HCT116 (cell line): ENCODE data around the gene LTBP4. TPM values are rescaled to one million over a fixed set of nuclear protein-coding genes. Genes with fewer than 3 reads are reported as not detected.

Experiments used
- ATAC-seq: fragments of 200-7000 bp; cut with Tn5 transposase; 2 replicates; pipeline ENCODE4 v1.9.1; 2020; ENCODE audit warnings: mild to moderate bottlenecking, moderate library complexity
- BruUV-seq: library from RNA; stranded (reverse); fragments of 400-500 nt; replicated peaks from 2 replicates; lab custom pipeline; 2021; lab: Mats Ljungman, UMichigan
- CTCF ChIA-PET: fragments of 300-600 bp; sonication (Branson Sonifier 250); formaldehyde crosslinking; loops from one replicate; lab custom pipeline; 2021; ENCODE audit warnings: antibody characterized with exemption; lab: Charles Lee
- POLR2A ChIA-PET: fragments of 300-600, 350-600 bp; sonication (Branson Sonifier 250); formaldehyde crosslinking; loops from one replicate; lab custom pipeline; 2021; ENCODE audit warnings: antibody characterized with exemption; lab: Charles Lee
- RAD21 ChIA-PET, 2 experiments: fragments of 300-600 bp; sonication (Branson Sonifier 250); formaldehyde crosslinking; loops; one replicate each; lab custom pipeline; 2023; ENCODE audit warnings: low total read pairs in 2 of 2; ENCODE audit not compliant: uncharacterized antibody in 2 of 2, unreplicated experiment in 2 of 2, low non-redundant PET in 1 of 2; lab: Charles Lee
- DNase-seq: peaks from one replicate; pipeline ENCODE4 v3.0.0-alpha.2; 2010; ENCODE audit warnings: low read depth, low spot score
- H2AFZ ChIP-seq: fragments of 200-600 bp; shearing (Covaris generic), sonication (generic); 2 replicates; pipeline ENCODE4 v1.6.1; 2017; ENCODE audit warnings: low read depth, mixed run types, mixed read lengths, antibody characterized with exemption, low read length; ENCODE audit not compliant: poor library complexity, severe bottlenecking
- H3K27ac ChIP-seq: 2 replicates; pipeline ENCODE4 v1.5.1; 2012; ENCODE audit warnings: low read depth, low read length
- H3K27me3 ChIP-seq: fragments of 200-600 bp; sonication (generic); 2 replicates; pipeline ENCODE4 v1.6.1; 2016; ENCODE audit warnings: mixed run types, low read length, mixed read lengths; ENCODE audit not compliant: insufficient read depth
- H3K36me3 ChIP-seq, 2 experiments: fragments of 200-500 bp in 1 of 2; fragments of 200-600 bp in 1 of 2; sonication (Bioruptor generic) in 1 of 2; sonication (generic) in 1 of 2; 2 replicates each; pipeline versions ENCODE4 v1.5.1 to v1.6.1; 2014 to 2016; ENCODE audit warnings: low read length in 2 of 2, inconsistent platforms in 1 of 2, mixed read lengths in 1 of 2, mixed run types in 1 of 2; ENCODE audit not compliant: insufficient read depth in 2 of 2, control insufficient read depth in 1 of 2
- H3K4me1 ChIP-seq, 2 experiments: fragments of 200-600 bp in 1 of 2; sonication (generic) in 1 of 2; 2 replicates each; pipeline versions ENCODE4 v1.5.1 to v1.6.1; 2012 to 2017; ENCODE audit warnings: low read length in 2 of 2, inconsistent platforms in 1 of 2, mild to moderate bottlenecking in 1 of 2, mixed read lengths in 1 of 2, mixed run types in 1 of 2, moderate library complexity in 1 of 2; ENCODE audit not compliant: insufficient read depth in 2 of 2, control insufficient read depth in 1 of 2
- H3K4me2 ChIP-seq: fragments of 200-600 bp; sonication (generic); 2 replicates; pipeline ENCODE4 v1.6.1; 2017; ENCODE audit warnings: mixed run types, low read length, mixed read lengths
- H3K4me3 ChIP-seq, 2 experiments: fragments of 200-600 bp in 1 of 2; sonication (generic) in 1 of 2; replicated peaks in 1 of 2; 2 replicates each; pipeline ENCODE4 v1.5.1; 2011 to 2016; ENCODE audit warnings: low read length in 2 of 2, control low read depth in 1 of 2, low read depth in 1 of 2, mild to moderate bottlenecking in 1 of 2, mixed read lengths in 1 of 2, mixed run types in 1 of 2
- H3K79me2 ChIP-seq: fragments of 200-600 bp; sonication (generic); 2 replicates; pipeline ENCODE4 v1.6.1; 2017; ENCODE audit warnings: mild to moderate bottlenecking, mixed run types, low read length, moderate library complexity, mixed read lengths; ENCODE audit not compliant: insufficient read depth
- H3K9ac ChIP-seq: fragments of 200-600 bp; sonication (generic); 2 replicates; pipeline ENCODE4 v1.6.1; 2016; ENCODE audit warnings: low read length, mixed read lengths
- H3K9me2 ChIP-seq: fragments of 200-600 bp; sonication (generic), shearing (Covaris generic); 2 replicates; pipeline ENCODE4 v1.6.1; 2017; ENCODE audit warnings: mixed run types, mild to moderate bottlenecking, moderate library complexity; ENCODE audit not compliant: insufficient read depth
- H3K9me3 ChIP-seq, 2 experiments: fragments of 200-500 bp in 1 of 2; fragments of 200-600 bp in 1 of 2; sonication (Bioruptor generic) in 1 of 2; sonication (generic) in 1 of 2; 2 replicates each; pipeline ENCODE4 v1.6.1; 2014 to 2017; ENCODE audit warnings: low read length in 2 of 2, mixed read lengths in 2 of 2, inconsistent platforms in 1 of 2, low read depth in 1 of 2, mild to moderate bottlenecking in 1 of 2, mixed run types in 1 of 2, moderate library complexity in 1 of 2; ENCODE audit not compliant: control insufficient read depth in 1 of 2, insufficient read depth in 1 of 2
- H4K20me1 ChIP-seq: fragments of 200-600 bp; sonication (generic), shearing (Covaris generic); 2 replicates; pipeline ENCODE4 v1.6.1; 2017; ENCODE audit warnings: mixed run types, mild to moderate bottlenecking, moderate library complexity; ENCODE audit not compliant: insufficient read depth
- ATF3 ChIP-seq: IDR thresholded peaks from 2 replicates; pipeline ENCODE4 v1.6.1; 2012
- CBX3 ChIP-seq: IDR thresholded peaks from 2 replicates; pipeline ENCODE4 v1.6.1; 2012; ENCODE audit warnings: low read depth
- CTCF ChIP-seq, 3 experiments: fragments of 200-600 bp in 1 of 3; sonication (generic) in 1 of 3; IDR thresholded peaks in 2 of 3; conservative IDR thresholded peaks in 1 of 3; 2 replicates each; pipeline ENCODE4 v1.5.1; 2012 to 2017; ENCODE audit warnings: low read depth in 2 of 3, low read length in 2 of 3, antibody characterized with exemption in 1 of 3, borderline replicate concordance in 1 of 3, control low read depth in 1 of 3, mild to moderate bottlenecking in 1 of 3, mixed read lengths in 1 of 3, mixed run types in 1 of 3, moderate library complexity in 1 of 3; ENCODE audit not compliant: insufficient read depth in 1 of 3
- EZH2 ChIP-seq: fragments of 200-600 bp; sonication (generic); IDR thresholded peaks from 2 replicates; pipeline ENCODE4 v1.6.1; 2017; ENCODE audit warnings: antibody characterized with exemption, mixed run types
- POLR2AphosphoS5 ChIP-seq: IDR thresholded peaks from 2 replicates; pipeline ENCODE4 v1.6.1; 2011; ENCODE audit warnings: mild to moderate bottlenecking, low read depth, low read length, moderate library complexity
- RAD21 ChIP-seq: IDR thresholded peaks from 2 replicates; pipeline ENCODE4 v1.6.1; 2012; ENCODE audit warnings: low read depth, mild to moderate bottlenecking
- SP1 ChIP-seq: IDR thresholded peaks from 2 replicates; pipeline ENCODE4 v1.6.1; 2012; ENCODE audit warnings: low read depth
- TCF7L2 ChIP-seq: IDR thresholded peaks from 2 replicates; pipeline ENCODE4 v1.7.0; 2011; ENCODE audit warnings: borderline replicate concordance, inconsistent platforms; ENCODE audit not compliant: insufficient read depth, insufficient read length; ENCODE audit errors: extremely low read depth
- ZBTB33 ChIP-seq: IDR thresholded peaks from 2 replicates; pipeline ENCODE4 v1.6.1; 2011; ENCODE audit warnings: mild to moderate bottlenecking, low read length, moderate library complexity; ENCODE audit not compliant: insufficient replicate concordance; ENCODE audit errors: extremely low read depth
- intact Hi-C: fragments of 100-400 bp; cut with micrococcal nuclease; formaldehyde crosslinking; loops from 2 replicates; pipeline ENCODE4 v1.10.0; 2022
- total RNA-seq: library from RNA; stranded (reverse); gene quantifications from one replicate; pipeline ENCODE4 v1.2.1, GENCODE V29; 2021; ENCODE audit not compliant: unreplicated experiment

LTBP4 gene
- total RNA-seq, 1 experiment from 2014 or later = 310 TPM

DNA sequence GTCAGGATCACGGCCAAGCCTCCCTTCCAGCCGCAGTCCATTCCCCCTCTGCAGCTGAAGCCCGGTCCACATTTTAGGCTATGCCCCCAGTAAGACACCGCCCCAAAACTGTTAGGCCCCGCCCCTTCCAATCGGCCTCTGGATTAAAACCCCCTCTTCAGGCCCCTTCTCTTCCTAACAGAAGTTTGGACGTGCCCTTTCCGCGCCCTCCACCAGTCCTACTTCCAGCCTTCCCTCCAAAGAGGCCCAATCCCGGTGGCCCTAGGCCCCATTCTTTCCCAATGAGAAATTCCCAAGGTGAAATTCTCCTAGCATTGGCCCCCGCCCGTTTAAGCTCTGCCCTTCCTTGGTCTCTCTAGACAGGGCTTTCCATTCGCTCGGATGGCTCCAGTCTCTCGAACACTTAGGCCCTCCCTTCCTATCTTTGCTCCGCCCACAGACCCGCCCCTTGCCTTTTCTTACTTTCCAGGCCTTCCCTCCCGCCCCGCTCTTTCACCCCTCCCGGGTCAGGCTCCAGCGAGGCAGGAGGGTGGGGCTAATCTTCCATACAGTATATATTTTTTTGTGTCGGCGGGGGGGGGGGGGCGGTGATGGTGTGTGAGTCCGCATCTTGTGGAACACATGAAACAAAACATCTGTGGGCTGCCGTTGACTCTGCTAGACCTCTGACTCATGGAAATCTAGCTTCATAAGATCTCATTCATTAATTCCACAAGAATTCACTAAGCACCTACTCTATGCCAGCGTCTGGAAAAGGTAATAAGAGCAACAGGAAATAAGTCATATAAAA is 13.6 kb downstream of the LTBP4 start:
- POLR2A ChIA-PET = interaction anchor here (0.7 to 4.1 kb wide), 3 partner anchors 9 to 32 kb away, joined by 3 to 55 read pairs (median 4); no protein-coding TSS in a partner anchor
- Histone ChIP-seq H3K36me3 (peaks cover 15 to 31% of the 10 kb centered on the region in 2 experiments; a peak in 3 of 4 replicates), H3K27me3 (no peaks in the 10 kb centered on the region), H3K4me2 (peak overlapping the region; percentile 100), H3K9me2 (no peaks in the 10 kb centered on the region), H3K79me2 (peaks cover 8% of the 10 kb centered on the region; the same call in 1 of the 2 replicates), H3K4me3 (peak overlapping the region; percentile 87 to 88), H3K27ac (peak overlapping the region; percentile 99), H4K20me1 (no peaks in the 10 kb centered on the region), H3K9me3 (no peaks in the 10 kb centered on the region), H2AFZ (no peak overlapping the region), H3K4me1 (peaks cover 33 to 61% of the 10 kb centered on the region in 2 experiments), H3K9ac (peak overlapping the region; percentile 92)
- BruUV-seq = no TSS peak
- intact Hi-C loops = loop anchor here (5.0 kb wide), 1 partner anchor 393 kb away; no protein-coding TSS in a partner anchor
- peak; percentile 57 for TF ChIP-seq SP1
- no peak for TF ChIP-seq ATF3
- CTCF ChIA-PET = interaction anchor here (0.9 to 3.0 kb wide), 2 partner anchors 12 to 20 kb away, joined by 3 to 39 read pairs; partner anchors contain the start of gene LTBP4
- RAD21 ChIA-PET = no interaction called here
- DNase-seq (peak; percentile 87), ATAC-seq (peak; percentile 54)

DNA sequence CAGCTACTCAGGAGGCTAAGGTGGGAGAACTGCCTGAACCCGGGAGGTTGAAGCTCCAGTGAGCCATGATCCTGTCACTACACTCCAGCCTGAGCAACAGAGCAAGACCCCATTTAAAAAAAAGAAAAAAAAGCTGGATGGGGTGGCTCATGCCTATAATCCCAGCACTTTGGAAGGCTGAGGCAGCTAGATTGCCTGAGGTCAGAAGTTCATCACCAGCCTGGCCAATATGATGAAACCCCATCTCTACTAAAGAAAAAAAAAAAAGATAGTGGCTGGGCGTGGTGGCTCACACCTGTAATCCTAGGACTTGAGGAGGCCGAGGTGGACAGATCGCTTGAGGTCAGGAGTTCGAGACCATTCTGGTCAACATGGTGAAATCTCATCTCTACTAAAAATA is 15.0 kb downstream of the LTBP4 start:
- H3K27ac ChIP-seq = peak overlapping the region; percentile 99; the same call in 1 of the 2 replicates
- H3K79me2 ChIP-seq = peaks cover 8% of the 10 kb centered on the region; the same call in 1 of the 2 replicates
- peaks cover 23 to 27% of the 10 kb centered on the region in 2 experiments; a peak in 3 of 4 replicates for H3K36me3 ChIP-seq
- DNase-seq (no peak), ATAC-seq (no peak)
- no TSS peak for BruUV-seq
- no peaks in the 10 kb centered on the region for H4K20me1 ChIP-seq
- H3K27me3 ChIP-seq = no peaks in the 10 kb centered on the region
- H3K4me1 ChIP-seq = peaks cover 23 to 48% of the 10 kb centered on the region in 2 experiments
- no peaks in the 10 kb centered on the region for H3K9me3 ChIP-seq
- no peak overlapping the region for H3K4me3 ChIP-seq
- H3K4me2 ChIP-seq = no peak overlapping the region
- ChIA-PET RAD21 (no interaction called here), CTCF (no interaction called here), POLR2A (interaction anchor here (4.1 kb wide), 1 partner anchor 12 kb away, joined by 55 read pairs; no protein-coding TSS in a partner anchor)
- no peak overlapping the region for H3K9ac ChIP-seq
- no peak overlapping the region for H2AFZ ChIP-seq
- intact Hi-C loops = no loop called here
- H3K9me2 ChIP-seq = no peaks in the 10 kb centered on the region
- TF ChIP-seq EZH2 (no peak), ATF3 (no peak), ZBTB33 (no peak), CBX3 (no peak), POLR2AphosphoS5 (no peak), CTCF (IDR thresholded peaks at IDR 0.05 in 2 of 3, conservative IDR thresholded peaks at IDR 0.05 in 1 of 3; ENCODE audit: borderline replicate concordance in 1 of 3, insufficient read depth in 1 of 3, low read depth in 2 of 3, low read length in 2 of 3) (no peak), TCF7L2 (no peak), RAD21 (no peak)
